BE2C (cell line): ENCODE measurements around the gene DPYD.

Experiments
- DNase-seq: peaks from one replicate; pipeline ENCODE4 v3.0.0-alpha.2; 2020
- H3K27me3 ChIP-seq: fragments of 250-450 bp; sonication (Bioruptor Pico); 2 replicates; pipeline ENCODE4 v1.5.1; 2020; ENCODE audit warnings: mild to moderate bottlenecking
- H3K36me3 ChIP-seq: fragments of 250-450 bp; sonication (Bioruptor Pico); 2 replicates; pipeline ENCODE4 v1.5.1; 2020; ENCODE audit warnings: mild to moderate bottlenecking
- H3K4me1 ChIP-seq: fragments of 250-450 bp; sonication (Bioruptor Pico); 2 replicates; pipeline ENCODE4 v1.5.1; 2020
- H3K4me3 ChIP-seq: 2 replicates; pipeline ENCODE4 v1.5.1; 2011; ENCODE audit warnings: low read depth, low read length
- H3K9me3 ChIP-seq: fragments of 250-450 bp; sonication (Bioruptor Pico); 2 replicates; pipeline ENCODE4 v1.5.1; 2020
- CTCF ChIP-seq: IDR thresholded peaks from 2 replicates; pipeline ENCODE4 v1.5.1; 2012; ENCODE audit warnings: mild to moderate bottlenecking, low read depth, low read length

The DPYD gene

GRCh38 chr1:97904534-97904933 is 16.3 kb downstream of the DPYD start:
- Histone ChIP-seq H3K27me3 (no peaks in the 10 kb centered on the region), H3K9me3 (no peaks in the 10 kb centered on the region), H3K36me3 (no peaks in the 10 kb centered on the region; the same call in 1 of the 2 replicates), H3K4me3 (no peak overlapping the region), H3K4me1 (peaks cover 38% of the 10 kb centered on the region)
- DNase-seq: no peak
- TF ChIP-seq CTCF: no peak

- peaks cover 34% of the 10 kb centered on the region for H3K4me1 ChIP-seq
- DNase-seq: no peak
Measured at GRCh38 chr1:97903626-97904025, 17.2 kb downstream of the DPYD start.

DNA sequence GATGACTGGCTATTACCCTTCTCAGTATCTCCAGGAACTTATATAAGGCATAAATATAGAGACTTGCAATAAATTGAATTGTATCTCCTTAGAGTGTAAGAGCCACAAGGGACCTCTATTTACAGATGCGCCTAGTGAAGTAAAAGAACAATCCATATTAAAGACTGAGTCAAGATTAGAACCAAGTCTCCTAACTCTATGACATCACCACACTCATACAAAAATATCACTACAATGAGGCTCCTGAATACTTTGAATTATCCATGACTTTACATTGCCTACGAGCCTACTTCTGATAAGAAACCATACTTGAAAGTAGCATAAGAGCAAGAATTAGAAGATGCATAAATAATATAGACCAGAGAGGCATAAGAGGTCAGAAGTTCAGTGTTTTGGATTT is 18.8 kb downstream of the DPYD start:
- H3K4me3 ChIP-seq: no peak overlapping the region
- H3K4me1 ChIP-seq: peaks cover 32% of the 10 kb centered on the region
- DNase-seq: no peak
- H3K27me3 ChIP-seq: no peaks in the 10 kb centered on the region
- H3K9me3 ChIP-seq: no peaks in the 10 kb centered on the region
- TF ChIP-seq CTCF: no peak
- no peaks in the 10 kb centered on the region; the same call in 1 of the 2 replicates for H3K36me3 ChIP-seq

More at GRCh38 chr1:97903626-97904025, 17.2 kb downstream of the DPYD start:
- H3K9me3 ChIP-seq: no peaks in the 10 kb centered on the region
- no peaks in the 10 kb centered on the region; the same call in 1 of the 2 replicates for H3K36me3 ChIP-seq
- TF ChIP-seq CTCF: no peak
- no peak overlapping the region for H3K4me3 ChIP-seq
- H3K27me3 ChIP-seq: no peaks in the 10 kb centered on the region

GRCh38 chr1:97901017-97901658 is 19.7 kb downstream of the DPYD start:
- Histone ChIP-seq H3K9me3 (no peaks in the 10 kb centered on the region), H3K36me3 (no peaks in the 10 kb centered on the region; the same call in 1 of the 2 replicates), H3K4me3 (no peak overlapping the region), H3K4me1 (peaks cover 27% of the 10 kb centered on the region), H3K27me3 (no peaks in the 10 kb centered on the region)
- DNase-seq: no peak
- no peak for TF ChIP-seq CTCF

GRCh38 chr1:97898948-97899347 is 21.9 kb downstream of the DPYD start:
- no peak for TF ChIP-seq CTCF
- Histone ChIP-seq H3K4me1 (peaks cover 10% of the 10 kb centered on the region), H3K4me3 (no peak overlapping the region), H3K27me3 (no peaks in the 10 kb centered on the region), H3K9me3 (no peaks in the 10 kb centered on the region), H3K36me3 (no peaks in the 10 kb centered on the region; the same call in 1 of the 2 replicates)
- no peak for DNase-seq

GRCh38 chr1:97895278-97895677 is 25.6 kb downstream of the DPYD start:
- no peaks in the 10 kb centered on the region for H3K9me3 ChIP-seq
- H3K4me3 ChIP-seq: no peak overlapping the region
- H3K27me3 ChIP-seq: no peaks in the 10 kb centered on the region
- peaks cover 4% of the 10 kb centered on the region for H3K4me1 ChIP-seq
- TF ChIP-seq CTCF: no peak
- no peaks in the 10 kb centered on the region; the same call in 1 of the 2 replicates for H3K36me3 ChIP-seq
- DNase-seq: no peak
